ENCODE results near the gene FILIP1L. TPM values are rescaled to one million over a fixed set of nuclear protein-coding genes. Genes with fewer than 3 reads are reported as not detected.

The FILIP1L gene
- total and polyA plus RNA-seq, 2 of the 13 experiments (the other 11 are each of a cell fraction or from before 2014, with no cell fraction given): 8.1 to 187 TPM

GRCh38 chr3:99875929-99876841 is 238.1 kb downstream of the FILIP1L start (continued):
- TF ChIP-seq, protein P1, sequence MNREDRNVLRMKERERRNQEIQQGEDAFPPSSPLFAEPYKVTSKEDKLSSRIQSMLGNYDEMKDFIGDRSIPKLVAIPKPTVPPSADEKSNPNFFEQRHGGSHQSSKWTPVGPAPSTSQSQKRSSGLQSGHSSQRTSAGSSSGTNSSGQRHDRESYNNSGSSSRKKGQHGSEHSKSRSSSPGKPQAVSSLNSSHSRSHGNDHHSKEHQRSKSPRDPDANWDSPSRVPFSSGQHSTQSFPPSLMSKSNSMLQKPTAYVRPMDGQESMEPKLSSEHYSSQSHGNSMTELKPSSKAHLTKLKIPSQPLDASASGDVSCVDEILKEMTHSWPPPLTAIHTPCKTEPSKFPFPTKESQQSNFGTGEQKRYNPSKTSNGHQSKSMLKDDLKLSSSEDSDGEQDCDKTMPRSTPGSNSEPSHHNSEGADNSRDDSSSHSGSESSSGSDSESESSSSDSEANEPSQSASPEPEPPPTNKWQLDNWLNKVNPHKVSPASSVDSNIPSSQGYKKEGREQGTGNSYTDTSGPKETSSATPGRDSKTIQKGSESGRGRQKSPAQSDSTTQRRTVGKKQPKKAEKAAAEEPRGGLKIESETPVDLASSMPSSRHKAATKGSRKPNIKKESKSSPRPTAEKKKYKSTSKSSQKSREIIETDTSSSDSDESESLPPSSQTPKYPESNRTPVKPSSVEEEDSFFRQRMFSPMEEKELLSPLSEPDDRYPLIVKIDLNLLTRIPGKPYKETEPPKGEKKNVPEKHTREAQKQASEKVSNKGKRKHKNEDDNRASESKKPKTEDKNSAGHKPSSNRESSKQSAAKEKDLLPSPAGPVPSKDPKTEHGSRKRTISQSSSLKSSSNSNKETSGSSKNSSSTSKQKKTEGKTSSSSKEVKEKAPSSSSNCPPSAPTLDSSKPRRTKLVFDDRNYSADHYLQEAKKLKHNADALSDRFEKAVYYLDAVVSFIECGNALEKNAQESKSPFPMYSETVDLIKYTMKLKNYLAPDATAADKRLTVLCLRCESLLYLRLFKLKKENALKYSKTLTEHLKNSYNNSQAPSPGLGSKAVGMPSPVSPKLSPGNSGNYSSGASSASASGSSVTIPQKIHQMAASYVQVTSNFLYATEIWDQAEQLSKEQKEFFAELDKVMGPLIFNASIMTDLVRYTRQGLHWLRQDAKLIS (CRISPR knock-in tag; IDR thresholded peaks at IDR 0.05): peak; percentile 99
- TF ChIP-seq YEATS4 (CRISPR knock-in tag; IDR thresholded peaks at IDR 0.05; ENCODE audit: borderline replicate concordance) (peak; percentile 90), ZNF383 (CRISPR knock-in tag; IDR thresholded peaks at IDR 0.05; ENCODE audit: borderline replicate concordance) (peak; percentile 68; the same call in 1 of the 2 replicates), ZNF264 (CRISPR knock-in tag; IDR thresholded peaks at IDR 0.05) (peak; percentile 71), ZNF432 (CRISPR knock-in tag; IDR thresholded peaks at IDR 0.05; ENCODE audit: borderline replicate concordance) (no peak), MAX (IDR thresholded peaks at IDR 0.05) (peak; percentile 85), NR1H2 (CRISPR knock-in tag; IDR thresholded peaks at IDR 0.05; ENCODE audit: borderline replicate concordance, low read depth) (no peak), TAF1 (CRISPR knock-in tag; IDR thresholded peaks at IDR 0.05) (peak; percentile 98), CBFB (CRISPR knock-in tag; IDR thresholded peaks at IDR 0.05) (no peak; the same call in 1 of the 2 replicates), ZNF75D (CRISPR knock-in tag; IDR thresholded peaks at IDR 0.05; ENCODE audit: borderline replicate concordance) (no peak), MAF1 (CRISPR knock-in tag; IDR thresholded peaks at IDR 0.05; ENCODE audit: borderline replicate concordance) (0 out of 2 replicates have a peak, but pooled peaks have one; percentile 56), REPIN1 (CRISPR knock-in tag; IDR thresholded peaks at IDR 0.05; ENCODE audit: borderline replicate concordance, low read depth) (peak; percentile 81; the same call in 1 of the 2 replicates), MIXL1 (CRISPR knock-in tag; IDR thresholded peaks at IDR 0.05) (no peak; the same call in 1 of the 2 replicates), CENPT (CRISPR knock-in tag; IDR thresholded peaks at IDR 0.05; ENCODE audit: low read depth) (0 out of 2 replicates have a peak, but pooled peaks have one; percentile 57), KLF15 (CRISPR knock-in tag; IDR thresholded peaks at IDR 0.05; ENCODE audit: borderline replicate concordance) (no peak)
- TF ChIP-seq, protein P2, sequence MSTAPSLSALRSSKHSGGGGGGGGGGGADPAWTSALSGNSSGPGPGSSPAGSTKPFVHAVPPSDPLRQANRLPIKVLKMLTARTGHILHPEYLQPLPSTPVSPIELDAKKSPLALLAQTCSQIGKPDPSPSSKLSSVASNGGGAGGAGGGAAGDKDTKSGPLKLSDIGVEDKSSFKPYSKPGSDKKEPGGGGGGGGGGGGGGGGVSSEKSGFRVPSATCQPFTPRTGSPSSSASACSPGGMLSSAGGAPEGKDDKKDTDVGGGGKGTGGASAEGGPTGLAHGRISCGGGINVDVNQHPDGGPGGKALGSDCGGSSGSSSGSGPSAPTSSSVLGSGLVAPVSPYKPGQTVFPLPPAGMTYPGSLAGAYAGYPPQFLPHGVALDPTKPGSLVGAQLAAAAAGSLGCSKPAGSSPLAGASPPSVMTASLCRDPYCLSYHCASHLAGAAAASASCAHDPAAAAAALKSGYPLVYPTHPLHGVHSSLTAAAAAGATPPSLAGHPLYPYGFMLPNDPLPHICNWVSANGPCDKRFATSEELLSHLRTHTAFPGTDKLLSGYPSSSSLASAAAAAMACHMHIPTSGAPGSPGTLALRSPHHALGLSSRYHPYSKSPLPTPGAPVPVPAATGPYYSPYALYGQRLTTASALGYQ (CRISPR knock-in tag; IDR thresholded peaks at IDR 0.05): peak; percentile 89
- TF ChIP-seq, protein P3, sequence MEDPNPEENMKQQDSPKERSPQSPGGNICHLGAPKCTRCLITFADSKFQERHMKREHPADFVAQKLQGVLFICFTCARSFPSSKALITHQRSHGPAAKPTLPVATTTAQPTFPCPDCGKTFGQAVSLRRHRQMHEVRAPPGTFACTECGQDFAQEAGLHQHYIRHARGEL (CRISPR knock-in tag; IDR thresholded peaks at IDR 0.05): no peak
- TF ChIP-seq, protein P4, sequence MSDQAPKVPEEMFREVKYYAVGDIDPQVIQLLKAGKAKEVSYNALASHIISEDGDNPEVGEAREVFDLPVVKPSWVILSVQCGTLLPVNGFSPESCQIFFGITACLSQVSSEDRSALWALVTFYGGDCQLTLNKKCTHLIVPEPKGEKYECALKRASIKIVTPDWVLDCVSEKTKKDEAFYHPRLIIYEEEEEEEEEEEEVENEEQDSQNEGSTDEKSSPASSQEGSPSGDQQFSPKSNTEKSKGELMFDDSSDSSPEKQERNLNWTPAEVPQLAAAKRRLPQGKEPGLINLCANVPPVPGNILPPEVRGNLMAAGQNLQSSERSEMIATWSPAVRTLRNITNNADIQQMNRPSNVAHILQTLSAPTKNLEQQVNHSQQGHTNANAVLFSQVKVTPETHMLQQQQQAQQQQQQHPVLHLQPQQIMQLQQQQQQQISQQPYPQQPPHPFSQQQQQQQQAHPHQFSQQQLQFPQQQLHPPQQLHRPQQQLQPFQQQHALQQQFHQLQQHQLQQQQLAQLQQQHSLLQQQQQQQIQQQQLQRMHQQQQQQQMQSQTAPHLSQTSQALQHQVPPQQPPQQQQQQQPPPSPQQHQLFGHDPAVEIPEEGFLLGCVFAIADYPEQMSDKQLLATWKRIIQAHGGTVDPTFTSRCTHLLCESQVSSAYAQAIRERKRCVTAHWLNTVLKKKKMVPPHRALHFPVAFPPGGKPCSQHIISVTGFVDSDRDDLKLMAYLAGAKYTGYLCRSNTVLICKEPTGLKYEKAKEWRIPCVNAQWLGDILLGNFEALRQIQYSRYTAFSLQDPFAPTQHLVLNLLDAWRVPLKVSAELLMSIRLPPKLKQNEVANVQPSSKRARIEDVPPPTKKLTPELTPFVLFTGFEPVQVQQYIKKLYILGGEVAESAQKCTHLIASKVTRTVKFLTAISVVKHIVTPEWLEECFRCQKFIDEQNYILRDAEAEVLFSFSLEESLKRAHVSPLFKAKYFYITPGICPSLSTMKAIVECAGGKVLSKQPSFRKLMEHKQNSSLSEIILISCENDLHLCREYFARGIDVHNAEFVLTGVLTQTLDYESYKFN (CRISPR knock-in tag; conservative IDR thresholded peaks at IDR 0.05): peak; percentile 62; the same call in 1 of the 2 replicates

Data from HepG2 (cell line).